ENCODE measurements around the gene CDC42SE1.

- TF ChIP-seq CTCF (conservative IDR thresholded peaks at IDR 0.05) (no peak), EZH2 (IDR thresholded peaks at IDR 0.05; ENCODE audit: low read depth) (no peak)
These were observed 11.9 kb downstream of the CDC42SE1 start, which contains the start of gene C1orf56 for GRCh38 chr1:151047591-151047924.

Measured in PC-9 (cell line).